Measurements from ENCODE around the gene FA2H.

- no peak for TF ChIP-seq POLR2A (IDR thresholded peaks at IDR 0.05)
- TF ChIP-seq, protein P1, sequence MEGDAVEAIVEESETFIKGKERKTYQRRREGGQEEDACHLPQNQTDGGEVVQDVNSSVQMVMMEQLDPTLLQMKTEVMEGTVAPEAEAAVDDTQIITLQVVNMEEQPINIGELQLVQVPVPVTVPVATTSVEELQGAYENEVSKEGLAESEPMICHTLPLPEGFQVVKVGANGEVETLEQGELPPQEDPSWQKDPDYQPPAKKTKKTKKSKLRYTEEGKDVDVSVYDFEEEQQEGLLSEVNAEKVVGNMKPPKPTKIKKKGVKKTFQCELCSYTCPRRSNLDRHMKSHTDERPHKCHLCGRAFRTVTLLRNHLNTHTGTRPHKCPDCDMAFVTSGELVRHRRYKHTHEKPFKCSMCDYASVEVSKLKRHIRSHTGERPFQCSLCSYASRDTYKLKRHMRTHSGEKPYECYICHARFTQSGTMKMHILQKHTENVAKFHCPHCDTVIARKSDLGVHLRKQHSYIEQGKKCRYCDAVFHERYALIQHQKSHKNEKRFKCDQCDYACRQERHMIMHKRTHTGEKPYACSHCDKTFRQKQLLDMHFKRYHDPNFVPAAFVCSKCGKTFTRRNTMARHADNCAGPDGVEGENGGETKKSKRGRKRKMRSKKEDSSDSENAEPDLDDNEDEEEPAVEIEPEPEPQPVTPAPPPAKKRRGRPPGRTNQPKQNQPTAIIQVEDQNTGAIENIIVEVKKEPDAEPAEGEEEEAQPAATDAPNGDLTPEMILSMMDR (IDR thresholded peaks at IDR 0.05) = no peak
Measured at GRCh38 chr16:74716355-74716754, 58.3 kb downstream of the FA2H start.
